KMS-11 (cell line): ENCODE measurements around the gene MGMT.

Experiments used
- H2AFZ ChIP-seq: fragments of 200-600 bp; sonication (generic); 2 replicates; pipeline ENCODE4 v1.6.1; 2016; ENCODE audit warnings: antibody characterized with exemption, mixed run types, low read depth
- H3K27ac ChIP-seq: fragments of 200-600 bp; sonication (generic); 2 replicates; pipeline ENCODE4 v1.6.1; 2016; ENCODE audit warnings: mild to moderate bottlenecking, mixed run types
- H3K27me3 ChIP-seq: fragments of 200-600 bp; sonication (generic); 2 replicates; pipeline ENCODE4 v1.6.1; 2017; ENCODE audit warnings: mild to moderate bottlenecking, low read depth, mixed run types, moderate library complexity; ENCODE audit not compliant: insufficient read depth
- H3K36me3 ChIP-seq: fragments of 200-600 bp; sonication (generic); 2 replicates; pipeline ENCODE4 v1.6.1; 2017; ENCODE audit warnings: mild to moderate bottlenecking, mixed run types; ENCODE audit not compliant: insufficient read depth
- H3K4me1 ChIP-seq: fragments of 200-600 bp; sonication (generic); 2 replicates; pipeline ENCODE4 v1.6.1; 2016; ENCODE audit warnings: mild to moderate bottlenecking, low read depth, mixed run types; ENCODE audit not compliant: poor library complexity, severe bottlenecking
- H3K4me2 ChIP-seq: fragments of 200-600 bp; sonication (generic); 2 replicates; pipeline ENCODE4 v1.7.0; 2016; ENCODE audit warnings: mild to moderate bottlenecking, mixed run types
- H3K4me3 ChIP-seq: fragments of 200-600 bp; sonication (generic); IDR thresholded peaks from 2 replicates; pipeline ENCODE4 v1.6.1; 2017; ENCODE audit warnings: low read depth, low read length, mixed read lengths; ENCODE audit not compliant: insufficient read depth
- H3K79me2 ChIP-seq: fragments of 200-600 bp; sonication (generic); 2 replicates; pipeline ENCODE4 v1.6.1; 2016; ENCODE audit warnings: low read depth, mixed run types; ENCODE audit not compliant: insufficient read depth
- H3K9ac ChIP-seq: fragments of 200-600 bp; sonication (generic); 2 replicates; pipeline ENCODE4 v1.6.1; 2016; ENCODE audit warnings: mild to moderate bottlenecking, mixed run types
- H4K20me1 ChIP-seq: fragments of 200-600 bp; sonication (generic); 2 replicates; pipeline ENCODE4 v1.6.1; 2016; ENCODE audit warnings: mild to moderate bottlenecking, mixed run types; ENCODE audit not compliant: insufficient read depth
- TF ChIP-seq, protein P1 (sequence below): fragments of 200-600 bp; sonication (generic); conservative IDR thresholded peaks from 2 replicates; pipeline ENCODE4 v1.6.1; 2017; ENCODE audit warnings: low read depth, mild to moderate bottlenecking, antibody characterized with exemption, low read length, moderate library complexity, mixed read lengths

Gene MGMT

DNA sequence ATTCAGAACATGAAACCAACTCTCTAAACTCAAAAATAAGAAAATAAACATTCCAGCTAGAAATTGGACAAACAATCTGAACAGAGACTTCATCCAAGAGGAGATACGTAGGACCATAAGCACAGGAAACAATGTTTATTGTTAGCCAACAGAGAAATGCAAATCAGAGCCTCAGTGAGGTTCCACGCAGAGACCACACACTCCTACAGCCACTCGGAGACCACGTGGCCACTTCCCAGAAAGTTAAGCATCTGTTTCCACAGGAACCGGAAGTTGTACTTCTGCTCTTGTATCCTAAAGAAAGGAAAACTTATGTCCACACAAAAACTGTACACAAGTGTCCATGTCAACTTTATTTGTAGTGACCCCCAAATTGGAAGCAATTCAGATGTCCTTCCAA, 214.8 kb downstream of the MGMT start:
- no peak overlapping the region for H2AFZ ChIP-seq
- no peaks in the 10 kb centered on the region for H4K20me1 ChIP-seq
- no peaks in the 10 kb centered on the region for H3K36me3 ChIP-seq
- no peaks in the 10 kb centered on the region for H3K4me1 ChIP-seq
- no peak overlapping the region for H3K27ac ChIP-seq
- TF ChIP-seq, protein P1, sequence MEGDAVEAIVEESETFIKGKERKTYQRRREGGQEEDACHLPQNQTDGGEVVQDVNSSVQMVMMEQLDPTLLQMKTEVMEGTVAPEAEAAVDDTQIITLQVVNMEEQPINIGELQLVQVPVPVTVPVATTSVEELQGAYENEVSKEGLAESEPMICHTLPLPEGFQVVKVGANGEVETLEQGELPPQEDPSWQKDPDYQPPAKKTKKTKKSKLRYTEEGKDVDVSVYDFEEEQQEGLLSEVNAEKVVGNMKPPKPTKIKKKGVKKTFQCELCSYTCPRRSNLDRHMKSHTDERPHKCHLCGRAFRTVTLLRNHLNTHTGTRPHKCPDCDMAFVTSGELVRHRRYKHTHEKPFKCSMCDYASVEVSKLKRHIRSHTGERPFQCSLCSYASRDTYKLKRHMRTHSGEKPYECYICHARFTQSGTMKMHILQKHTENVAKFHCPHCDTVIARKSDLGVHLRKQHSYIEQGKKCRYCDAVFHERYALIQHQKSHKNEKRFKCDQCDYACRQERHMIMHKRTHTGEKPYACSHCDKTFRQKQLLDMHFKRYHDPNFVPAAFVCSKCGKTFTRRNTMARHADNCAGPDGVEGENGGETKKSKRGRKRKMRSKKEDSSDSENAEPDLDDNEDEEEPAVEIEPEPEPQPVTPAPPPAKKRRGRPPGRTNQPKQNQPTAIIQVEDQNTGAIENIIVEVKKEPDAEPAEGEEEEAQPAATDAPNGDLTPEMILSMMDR, result no peak
- H3K4me2 ChIP-seq, result no peak overlapping the region
- no peaks in the 10 kb centered on the region for H3K79me2 ChIP-seq
- H3K4me3 ChIP-seq, result no peak overlapping the region
- H3K9ac ChIP-seq, result no peak overlapping the region
- no peaks in the 10 kb centered on the region for H3K27me3 ChIP-seq

DNA sequence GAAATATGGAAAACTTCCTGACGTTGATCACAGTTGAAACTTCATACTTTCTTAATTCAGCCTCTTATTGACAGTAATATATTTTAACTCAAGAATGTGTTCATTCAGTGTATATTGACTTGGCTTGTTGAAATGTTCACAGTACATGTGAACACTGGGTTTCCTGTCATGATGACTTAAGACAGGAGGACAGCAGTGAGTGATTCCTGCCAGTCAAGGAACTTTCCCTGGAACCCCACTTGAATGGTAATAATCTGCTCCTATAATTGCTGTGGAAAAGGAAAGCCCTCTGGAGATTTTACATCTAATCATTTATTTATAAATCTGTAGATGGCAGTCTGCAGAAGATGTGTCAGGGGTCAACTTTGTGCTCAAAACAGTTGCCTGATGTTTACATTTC, 216.5 kb downstream of the MGMT start:
- Histone ChIP-seq H3K4me2 (no peak overlapping the region), H3K79me2 (no peaks in the 10 kb centered on the region), H3K36me3 (no peaks in the 10 kb centered on the region), H3K27ac (no peak overlapping the region), H2AFZ (no peak overlapping the region), H4K20me1 (no peaks in the 10 kb centered on the region), H3K9ac (no peak overlapping the region), H3K4me1 (no peaks in the 10 kb centered on the region), H3K4me3 (no peak overlapping the region), H3K27me3 (no peaks in the 10 kb centered on the region)
- TF ChIP-seq, protein P1, result no peak

DNA sequence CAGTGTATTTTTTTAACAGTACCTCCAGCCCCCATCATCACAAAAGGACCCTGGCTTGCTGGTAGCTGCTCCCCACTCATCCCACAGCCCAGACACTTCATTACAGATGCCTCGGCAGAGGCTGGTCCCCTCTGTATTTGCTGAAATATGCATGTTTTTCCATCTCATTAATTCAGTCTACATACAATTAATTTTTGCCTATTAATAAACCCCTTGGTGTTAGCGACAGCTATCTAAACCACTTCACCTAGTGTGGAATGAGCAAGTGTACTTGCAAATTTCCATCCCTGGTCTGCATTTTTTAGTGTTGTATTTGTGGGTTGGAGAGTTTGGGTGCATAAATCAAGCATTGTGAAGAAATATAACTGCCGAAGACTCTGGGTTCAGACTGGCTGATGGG, 216.9 kb downstream of the MGMT start:
- no peaks in the 10 kb centered on the region for H3K79me2 ChIP-seq
- no peak overlapping the region for H2AFZ ChIP-seq
- no peaks in the 10 kb centered on the region for H3K36me3 ChIP-seq
- no peak overlapping the region for H3K27ac ChIP-seq
- TF ChIP-seq, protein P1, result no peak
- no peak overlapping the region for H3K4me2 ChIP-seq
- H3K4me1 ChIP-seq, result no peaks in the 10 kb centered on the region
- H3K27me3 ChIP-seq, result no peaks in the 10 kb centered on the region
- H3K9ac ChIP-seq, result no peak overlapping the region
- no peak overlapping the region for H3K4me3 ChIP-seq
- no peaks in the 10 kb centered on the region for H4K20me1 ChIP-seq

DNA sequence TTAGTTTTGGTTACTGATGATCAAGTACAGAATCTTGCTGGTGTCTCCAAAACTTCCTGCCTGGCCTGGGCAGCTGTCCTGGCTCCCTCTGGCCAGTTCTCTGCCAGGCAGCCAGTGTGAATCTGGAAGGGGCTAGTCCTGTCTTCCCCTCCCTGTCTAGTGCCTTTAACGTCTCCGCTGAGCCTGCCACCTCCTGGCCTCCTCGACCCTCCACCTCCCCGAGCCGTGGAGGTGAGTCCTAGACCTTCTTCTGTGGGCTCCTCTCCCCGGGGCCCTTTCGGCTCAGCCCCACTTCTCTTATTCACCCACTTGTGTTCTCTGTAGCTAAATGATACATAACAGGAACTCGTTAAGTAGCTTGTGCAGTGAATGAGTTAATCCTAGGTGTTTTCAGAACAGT, 218.2 kb downstream of the MGMT start:
- H2AFZ ChIP-seq, result no peak overlapping the region
- H3K27me3 ChIP-seq, result no peaks in the 10 kb centered on the region
- H3K27ac ChIP-seq, result no peak overlapping the region
- no peaks in the 10 kb centered on the region for H4K20me1 ChIP-seq
- no peaks in the 10 kb centered on the region for H3K4me1 ChIP-seq
- TF ChIP-seq, protein P1, result no peak
- H3K36me3 ChIP-seq, result no peaks in the 10 kb centered on the region
- H3K9ac ChIP-seq, result no peak overlapping the region
- H3K4me2 ChIP-seq, result no peak overlapping the region
- no peak overlapping the region for H3K4me3 ChIP-seq
- H3K79me2 ChIP-seq, result no peaks in the 10 kb centered on the region

DNA sequence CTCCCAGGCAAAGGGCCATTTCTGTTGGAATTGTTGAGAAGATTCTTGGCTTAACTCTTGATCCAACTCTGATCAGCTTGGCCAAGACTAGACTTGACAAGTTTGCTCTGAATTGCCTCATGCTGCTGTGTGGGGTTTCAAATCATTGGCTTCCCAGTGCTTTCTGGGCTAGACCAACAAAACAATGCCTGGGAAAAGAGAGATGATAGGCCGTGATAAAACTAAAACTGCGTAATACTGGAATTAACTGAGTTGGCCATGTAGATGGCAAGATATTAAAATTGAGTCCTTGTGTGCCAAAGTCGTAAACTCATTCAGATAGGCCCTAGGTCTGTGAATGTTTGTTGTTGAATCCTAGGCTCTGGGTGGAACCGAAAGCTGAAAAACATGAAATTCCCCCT, 222.6 kb downstream of the MGMT start:
- TF ChIP-seq, protein P1, result no peak
- Histone ChIP-seq H3K27me3 (no peaks in the 10 kb centered on the region), H4K20me1 (no peaks in the 10 kb centered on the region), H3K4me2 (no peak overlapping the region), H3K4me3 (no peak overlapping the region), H3K9ac (no peak overlapping the region), H3K27ac (no peak overlapping the region), H2AFZ (no peak overlapping the region), H3K79me2 (no peaks in the 10 kb centered on the region), H3K4me1 (no peaks in the 10 kb centered on the region), H3K36me3 (no peaks in the 10 kb centered on the region)
